Right lobe of liver (tissue), 4 donors: ENCODE measurements around the gene STX7.

Source experiments
- POLR2A ChIP-seq: fragments of 450-650 bp; IDR thresholded peaks from one replicate; pipeline ENCODE4 v1.6.1; 2017; ENCODE audit warnings: antibody characterized with exemption, mild to moderate bottlenecking
- TF ChIP-seq, protein P1 (sequence below), 4 donors: fragments of 200-600 bp in 3 of 4; fragments of 450-650 bp in 1 of 4; IDR thresholded peaks; one replicate each; pipeline versions ENCODE4 v1.5.1 to v1.8.0; 2016 to 2022; ENCODE audit warnings: antibody characterized with exemption in 4 of 4, mild to moderate bottlenecking in 2 of 4
- donor health status: DM: no; HTN: no; CAD: no.
- donor health status: DM: no; HTN: no; CAD: no.
- donor health status: DM: no; HTN: yes; CAD: no.

DNA sequence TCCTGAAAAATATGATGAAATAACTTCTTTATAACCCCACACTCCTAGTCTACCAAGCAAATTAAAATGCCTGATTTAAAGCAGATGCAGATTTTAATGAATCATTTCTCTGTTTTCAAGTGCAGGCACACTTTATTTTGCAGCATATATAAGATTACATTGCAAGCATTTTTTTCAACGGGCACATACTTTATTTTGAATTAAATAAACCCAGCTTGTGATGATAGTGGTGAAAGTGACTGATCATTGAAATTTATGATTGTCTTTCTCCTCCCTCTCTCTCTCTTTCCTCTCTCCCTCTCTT, 99.5 kb downstream of the STX7 start:
- TF ChIP-seq POLR2A = no peak
- TF ChIP-seq, protein P1, sequence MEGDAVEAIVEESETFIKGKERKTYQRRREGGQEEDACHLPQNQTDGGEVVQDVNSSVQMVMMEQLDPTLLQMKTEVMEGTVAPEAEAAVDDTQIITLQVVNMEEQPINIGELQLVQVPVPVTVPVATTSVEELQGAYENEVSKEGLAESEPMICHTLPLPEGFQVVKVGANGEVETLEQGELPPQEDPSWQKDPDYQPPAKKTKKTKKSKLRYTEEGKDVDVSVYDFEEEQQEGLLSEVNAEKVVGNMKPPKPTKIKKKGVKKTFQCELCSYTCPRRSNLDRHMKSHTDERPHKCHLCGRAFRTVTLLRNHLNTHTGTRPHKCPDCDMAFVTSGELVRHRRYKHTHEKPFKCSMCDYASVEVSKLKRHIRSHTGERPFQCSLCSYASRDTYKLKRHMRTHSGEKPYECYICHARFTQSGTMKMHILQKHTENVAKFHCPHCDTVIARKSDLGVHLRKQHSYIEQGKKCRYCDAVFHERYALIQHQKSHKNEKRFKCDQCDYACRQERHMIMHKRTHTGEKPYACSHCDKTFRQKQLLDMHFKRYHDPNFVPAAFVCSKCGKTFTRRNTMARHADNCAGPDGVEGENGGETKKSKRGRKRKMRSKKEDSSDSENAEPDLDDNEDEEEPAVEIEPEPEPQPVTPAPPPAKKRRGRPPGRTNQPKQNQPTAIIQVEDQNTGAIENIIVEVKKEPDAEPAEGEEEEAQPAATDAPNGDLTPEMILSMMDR (IDR thresholded peaks at IDR 0.05) = no peak
